Stimulated activated CD8-positive, alpha-beta memory T cell treated with anti-CD3 and anti-CD28 coated beads, Interleukin-4, amount 100 ng/mL, for 24 hours (primary cell): ENCODE data around the gene MFRP.

Experiments used
- DNase-seq: peaks from one replicate; pipeline ENCODE4 v3.0.0-alpha.2; 2020; ENCODE audit warnings: low read depth

The MFRP gene

DNA sequence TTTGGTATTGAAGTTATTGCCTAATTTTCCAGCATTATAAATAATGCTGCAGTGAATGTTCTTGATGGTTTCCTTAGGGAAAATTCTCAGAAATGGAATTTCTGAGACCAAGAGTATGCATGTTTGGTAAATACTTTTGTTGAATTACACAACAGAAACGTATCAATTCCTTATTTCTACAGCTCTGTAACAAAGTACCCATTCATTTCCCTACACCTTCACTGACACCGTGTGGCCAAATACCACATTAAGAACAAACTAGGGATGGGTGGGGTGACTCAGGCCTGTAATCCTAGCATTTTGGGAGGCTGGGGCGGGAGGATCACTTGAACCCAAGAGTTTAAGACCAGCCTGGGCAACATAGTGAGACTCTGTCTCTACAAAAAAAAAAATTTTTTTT lies 51.3 kb downstream of the MFRP start:
- DNase-seq, result no peak

DNA sequence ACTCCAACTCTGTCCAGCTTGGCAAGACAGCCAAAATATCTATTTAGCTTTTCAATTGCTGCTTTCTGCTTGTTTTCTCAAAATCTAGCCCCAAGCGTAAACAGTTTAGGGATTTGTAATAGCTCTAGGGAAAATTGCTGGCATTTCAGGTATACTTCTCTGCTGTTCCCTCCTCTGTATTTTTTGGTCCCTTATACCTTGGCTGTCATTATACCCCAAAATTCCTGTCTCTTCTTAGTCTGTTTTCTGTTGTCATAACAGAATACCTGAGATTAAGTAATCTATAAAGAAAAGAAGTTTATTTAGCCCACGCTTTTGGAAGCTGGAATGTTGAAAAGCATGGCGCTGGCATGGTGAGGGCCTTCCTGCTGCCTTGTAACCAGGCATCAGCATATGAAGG lies 53.0 kb downstream of the MFRP start:
- no peak for DNase-seq

DNA sequence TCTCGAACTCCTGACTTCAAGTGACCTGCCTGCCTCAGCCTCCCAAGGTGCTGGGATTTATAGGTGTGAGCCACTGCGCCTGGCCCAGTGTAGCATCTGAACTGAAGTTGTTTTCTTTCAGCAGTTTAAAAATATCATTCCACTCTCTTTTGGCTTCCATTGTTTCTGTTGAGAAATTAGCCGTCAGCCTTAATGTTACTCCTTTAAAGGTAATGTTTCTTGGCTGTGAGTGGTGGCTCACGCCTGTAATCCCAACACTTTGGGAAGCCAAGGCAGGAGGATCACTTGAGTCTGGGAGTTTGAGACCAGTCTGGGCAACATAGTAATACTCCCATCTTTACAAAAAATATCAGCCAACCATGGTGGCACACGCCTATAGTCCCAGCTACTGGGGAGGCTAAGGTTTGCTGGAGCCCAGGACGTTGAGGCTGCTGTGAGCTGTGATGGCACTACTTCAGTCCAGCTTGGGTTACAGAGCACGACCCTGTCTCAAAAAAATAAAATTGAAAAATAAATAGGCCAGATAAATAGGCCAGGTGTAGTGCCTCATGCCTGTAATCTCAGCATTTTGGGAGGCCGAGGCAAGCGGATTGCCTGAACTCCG lies 55.5 kb downstream of the MFRP start:
- DNase-seq, result no peak
